Motor neuron (in vitro differentiated cells): ENCODE results near the gene EXT2. TPM values are rescaled to one million over a fixed set of nuclear protein-coding genes. Genes with fewer than 3 reads are reported as not detected.

Source experiments
- ATAC-seq, 8 experiments: fragments of 200-7000 bp; cut with Tn5 transposase; replicated peaks in 6 of 8; 2 replicates each; pipeline ENCODE4 v1.8.0; 2021; ENCODE audit warnings: mild to moderate bottlenecking in 8 of 8, moderate library complexity in 8 of 8
- H3K27ac ChIP-seq, 2 donors: fragments of 250-450 bp; sonication (Bioruptor Pico); 2 replicates each; pipeline ENCODE4 v1.9.0; 2021; ENCODE audit warnings: antibody characterized with exemption in 2 of 2, mild to moderate bottlenecking in 2 of 2, moderate library complexity in 1 of 2
- H3K4me1 ChIP-seq, 2 donors: fragments of 250-450 bp; sonication (Bioruptor Pico); replicated peaks in 1 of 2; 2 replicates each; pipeline ENCODE4 v1.6.1; 2021; ENCODE audit warnings: antibody characterized with exemption in 2 of 2, mild to moderate bottlenecking in 2 of 2, moderate library complexity in 1 of 2
- H3K4me3 ChIP-seq, 5 donors: fragments of 250-450 bp; sonication (Bioruptor Pico); 2 replicates each; pipeline ENCODE4 v1.9.0; 2021; ENCODE audit warnings: antibody characterized with exemption in 5 of 5, mild to moderate bottlenecking in 5 of 5, moderate library complexity in 4 of 5
- WGBS, 10 experiments: fragments of 450-650 bp; shearing (Covaris generic); methylation state at CpG; one replicate each; pipeline ENCODE4 v1.0.0; 2022; 5-methylcytosine and 5-hydroxymethylcytosine counted together
- in situ Hi-C, 9 experiments: fragments of 400-800 bp; cut with MboI; loops; one replicate each; pipeline ENCODE4 v1.15.0; 2021; ENCODE audit warnings: low sequenced_read_pairs in 9 of 9, low pct_unique_long_range_greater_than_20kb in 2 of 9; ENCODE audit not compliant: unreplicated experiment in 9 of 9
- total RNA-seq, 8 experiments: library from RNA; unstranded; fragments of 300-600 nt; gene quantifications; 2 replicates each; pipeline versions ENCODE4 v1.2.3 to v1.2.4, GENCODE V29; 2022

Gene EXT2
- total RNA-seq, 8 experiments from 2014 or later, result 29.3 to 96.9 (median 48.8) TPM

- no peak overlapping the region for H3K27ac ChIP-seq
- no peak overlapping the region for H3K4me3 ChIP-seq
- no peak for ATAC-seq
- 33 to 100% (median 80%) methylated on average over 1 to 5 of the region's 5 CpGs; no CpG with 5 or more reads in 3 of the 10 experiments for WGBS, 10 experiments
- in situ Hi-C loops, result loop anchor here in 1 of 9 experiments (25.0 kb wide), 1 partner anchor 180 kb away; the partner anchor contains the start of gene ALKBH3
- peaks cover 0 to 10% of the 10 kb centered on the region in 2 donors for H3K4me1 ChIP-seq
These were observed 28.2 kb upstream of the EXT2 start for GRCh38 chr11:44067266-44067665.

GRCh38 chr11:44068180-44068579 is 27.3 kb upstream of the EXT2 start:
- no peak for ATAC-seq
- Histone ChIP-seq H3K27ac (no peak overlapping the region), H3K4me3 (no peak overlapping the region), H3K4me1 (peaks cover 0 to 10% of the 10 kb centered on the region in 2 donors)
- in situ Hi-C loops, result loop anchor here in 1 of 9 experiments (25.0 kb wide), 1 partner anchor 181 kb away; the partner anchor contains the start of gene ALKBH3
- 64 to 100% (median 96%) methylated on average over 1 to 2 of the region's 2 CpGs; no CpG with 5 or more reads in 2 of the 10 experiments for WGBS, 10 experiments

- in situ Hi-C loops, result loop anchor here in 1 of 9 experiments (25.0 kb wide), 1 partner anchor 184 kb away; the partner anchor contains the start of gene ALKBH3
- ATAC-seq, result no peak
- WGBS, 10 experiments, result 63 to 100% (median 75%) methylated on average over 1 of the region's 3 CpGs; no CpG with 5 or more reads in 6 of the 10 experiments
- Histone ChIP-seq H3K4me3 (no peak overlapping the region), H3K4me1 (no peaks in the 10 kb centered on the region), H3K27ac (no peak overlapping the region)
These were observed 24.3 kb upstream of the EXT2 start for GRCh38 chr11:44071157-44071556.

GRCh38 chr11:44072757-44073658 is 22.5 kb upstream of the EXT2 start:
- in situ Hi-C loops, result loop anchor here in 1 of 9 experiments (25.0 kb wide), 1 partner anchor 186 kb away; the partner anchor contains the start of gene ALKBH3
- 59 to 97% (median 82%) methylated on average over 3 to 7 of the region's 8 CpGs; no CpG with 5 or more reads in 3 of the 10 experiments for WGBS, 10 experiments
- no peak for ATAC-seq
- no peaks in the 10 kb centered on the region for H3K4me1 ChIP-seq
- H3K4me3 ChIP-seq, result no peak overlapping the region
- H3K27ac ChIP-seq, result no peak overlapping the region

- Histone ChIP-seq H3K4me3 (no peak overlapping the region), H3K4me1 (no peaks in the 10 kb centered on the region), H3K27ac (no peak overlapping the region)
- in situ Hi-C loops, result loop anchor here in 2 of 9 experiments (25.0 kb wide), 1 partner anchor 459 kb away; no protein-coding TSS in a partner anchor
- ATAC-seq, result no peak
- 67 to 100% (median 92%) methylated on average over 1 to 3 of the region's 5 CpGs; no CpG with 5 or more reads in 6 of the 10 experiments for WGBS, 10 experiments
These were observed 16.7 kb upstream of the EXT2 start for GRCh38 chr11:44078794-44079193.

GRCh38 chr11:44079376-44079775 is 16.1 kb upstream of the EXT2 start:
- Histone ChIP-seq H3K4me1 (no peaks in the 10 kb centered on the region), H3K4me3 (no peak overlapping the region), H3K27ac (no peak overlapping the region)
- WGBS, 10 experiments, result 55 to 90% methylated on average over 2 of the region's 6 CpGs; no CpG with 5 or more reads in 8 of the 10 experiments
- in situ Hi-C loops, result loop anchor here in 2 of 9 experiments (25.0 kb wide), 1 partner anchor 458 kb away; no protein-coding TSS in a partner anchor
- no peak for ATAC-seq

- ATAC-seq, result no peak
- Histone ChIP-seq H3K4me3 (no peak overlapping the region), H3K27ac (no peak overlapping the region), H3K4me1 (no peaks in the 10 kb centered on the region)
- in situ Hi-C loops, result loop anchor here in 2 of 9 experiments (25.0 kb wide), 1 partner anchor 456 kb away; no protein-coding TSS in a partner anchor
- 85 to 87% methylated on average over 3 to 4 of the region's 9 CpGs; no CpG with 5 or more reads in 8 of the 10 experiments for WGBS, 10 experiments
These were observed 14.5 kb upstream of the EXT2 start for GRCh38 chr11:44080951-44081350.

GRCh38 chr11:44082645-44083044 is 12.8 kb upstream of the EXT2 start:
- H3K4me3 ChIP-seq, result no peak overlapping the region
- H3K27ac ChIP-seq, result no peak overlapping the region
- WGBS, 10 experiments, result 43 to 100% (median 92%) methylated on average over 1 to 3 of the region's 4 CpGs; no CpG with 5 or more reads in 1 of the 10 experiments
- in situ Hi-C loops, result loop anchor here in 2 of 9 experiments (25.0 kb wide), 1 partner anchor 455 kb away; no protein-coding TSS in a partner anchor
- H3K4me1 ChIP-seq, result no peaks in the 10 kb centered on the region
- ATAC-seq, result no peak

GRCh38 chr11:44083433-44083832 is 12.0 kb upstream of the EXT2 start:
- in situ Hi-C loops, result loop anchor here in 2 of 9 experiments (25.0 kb wide), 1 partner anchor 454 kb away; no protein-coding TSS in a partner anchor
- H3K4me3 ChIP-seq, result no peak overlapping the region
- 58 to 76% (median 67%) methylated on average over 1 to 5 of the region's 10 CpGs; no CpG with 5 or more reads in 5 of the 10 experiments for WGBS, 10 experiments
- no peaks in the 10 kb centered on the region for H3K4me1 ChIP-seq
- H3K27ac ChIP-seq, result no peak overlapping the region
- ATAC-seq, result no peak

- no peak overlapping the region for H3K27ac ChIP-seq
- no peak overlapping the region for H3K4me3 ChIP-seq
- H3K4me1 ChIP-seq, result no peaks in the 10 kb centered on the region
- WGBS, 10 experiments, result 31 to 100% (median 71%) methylated on average over 1 to 5 of the region's 5 CpGs; no CpG with 5 or more reads in 1 of the 10 experiments
- in situ Hi-C loops, result loop anchor here in 2 of 9 experiments (25.0 kb wide), 1 partner anchor 453 kb away; no protein-coding TSS in a partner anchor
- ATAC-seq, result no peak
These were observed 11.6 kb upstream of the EXT2 start for GRCh38 chr11:44083906-44084305.

GRCh38 chr11:44085330-44085729 is 10.1 kb upstream of the EXT2 start:
- ATAC-seq, result no peak
- Histone ChIP-seq H3K4me3 (no peak overlapping the region), H3K4me1 (no peaks in the 10 kb centered on the region), H3K27ac (no peak overlapping the region)
- 67 to 100% (median 93%) methylated on average over 1 of the region's 1 CpG; no CpG with 5 or more reads in 2 of the 10 experiments for WGBS, 10 experiments
- in situ Hi-C loops, result loop anchor here in 2 of 9 experiments (25.0 kb wide), 1 partner anchor 452 kb away; no protein-coding TSS in a partner anchor

- no peak for ATAC-seq
- no peak overlapping the region for H3K27ac ChIP-seq
- 23 to 100% (median 88%) methylated on average over 1 to 4 of the region's 4 CpGs for WGBS, 10 experiments
- no peaks in the 10 kb centered on the region for H3K4me1 ChIP-seq
- in situ Hi-C loops, result loop anchor here in 2 of 9 experiments (25.0 kb wide), 1 partner anchor 449 kb away; no protein-coding TSS in a partner anchor
- no peak overlapping the region for H3K4me3 ChIP-seq
These were observed 7.1 kb upstream of the EXT2 start for GRCh38 chr11:44088377-44088776.
